Transverse colon (tissue), 4 donors: ENCODE results near the gene PTPN6. TPM values are rescaled to one million over a fixed set of nuclear protein-coding genes. Genes with fewer than 3 reads are reported as not detected.

Source experiments
- DNase-seq: peaks from one replicate; pipeline ENCODE4 v3.0.0-alpha.2; 2019
- H3K27ac ChIP-seq, 4 donors: fragments of 200-600 bp; sonication (generic); 2 replicates each; pipeline ENCODE4 v1.5.1; 2016 to 2018; ENCODE audit warnings: inconsistent platforms in 4 of 4
- H3K27me3 ChIP-seq: fragments of 200-600 bp; sonication (generic); 2 replicates; pipeline ENCODE4 v1.5.1; 2017; ENCODE audit warnings: inconsistent platforms
- H3K36me3 ChIP-seq, 4 donors: fragments of 200-600 bp; sonication (generic); 2 replicates each; pipeline ENCODE4 v1.5.1; 2017 to 2019; ENCODE audit warnings: inconsistent platforms in 4 of 4
- H3K4me1 ChIP-seq, 4 donors: fragments of 200-600 bp; sonication (generic); 2 replicates each; pipeline ENCODE4 v1.5.1; 2017 to 2020; ENCODE audit warnings: inconsistent platforms in 4 of 4
- H3K4me3 ChIP-seq, 4 donors: fragments of 200-600 bp; sonication (generic); 1 replicate in 1 of 4; 2 replicates in 3 of 4; pipeline versions ENCODE4 v1.5.1 to v1.6.1; 2017 to 2019; ENCODE audit warnings: inconsistent platforms in 4 of 4
- H3K9me3 ChIP-seq, 2 donors: fragments of 200-600 bp; sonication (generic); 2 replicates each; pipeline ENCODE4 v1.5.1; 2017 to 2019; ENCODE audit warnings: inconsistent platforms in 2 of 2
- CTCF ChIP-seq, 5 experiments: fragments of 200-600 bp in 3 of 5; fragments of 450-650 bp in 2 of 5; sonication (generic) in 3 of 5; IDR thresholded peaks; 1 replicate in 2 of 5; 2 replicates in 3 of 5; pipeline ENCODE4 v1.5.1; 2016 to 2017; ENCODE audit warnings: antibody characterized with exemption in 5 of 5, inconsistent platforms in 3 of 5, mild to moderate bottlenecking in 2 of 5, moderate library complexity in 1 of 5
- EP300 ChIP-seq: sonication (generic); formaldehyde crosslinking; IDR thresholded peaks from one replicate; pipeline ENCODE4 v1.6.1; 2017; ENCODE audit warnings: antibody characterized with exemption, low read depth
- POLR2A ChIP-seq: fragments of 450-650 bp; IDR thresholded peaks from one replicate; pipeline ENCODE4 v1.6.1; 2016; ENCODE audit warnings: antibody characterized with exemption, mild to moderate bottlenecking, moderate library complexity
- POLR2AphosphoS5 ChIP-seq, 3 donors: sonication (generic); formaldehyde crosslinking; IDR thresholded peaks; one replicate each; pipeline ENCODE4 v1.6.1; 2016; ENCODE audit warnings: antibody characterized with exemption in 3 of 3
- WGBS, 2 donors: methylation state at CpG; one replicate each; pipeline ENCODE4 v1.1.5; 2018; ENCODE audit warnings: low coverage in 1 of 2; 5-methylcytosine and 5-hydroxymethylcytosine counted together
- in situ Hi-C, 4 donors: fragments of 200-750 bp; cut with MboI; loops; one replicate each; pipeline versions ENCODE4 v1.15.0 to v1.15.1; 2017; ENCODE audit warnings: low sequenced_read_pairs in 3 of 4, low pct_ligation_motif_present in 1 of 4, low pct_unique_long_range_greater_than_20kb in 1 of 4
- intact Hi-C: fragments of 100-400 bp; cut with DNase I; formaldehyde crosslinking; loops from one replicate; pipeline ENCODE4 v1.15.1; 2023; ENCODE audit warnings: low total_unique reads
- total RNA-seq, 4 donors: library from RNA; depleted of rRNA; stranded (reverse); fragments of >200 nt; gene quantifications; one replicate each; pipeline ENCODE4 v1.1.0, GENCODE V29; 2016

The PTPN6 gene
- total RNA-seq, 4 donors from 2014 or later = 21.7 to 49.0 (median 36.1) TPM

GRCh38 chr12:6978611-6979011 is 27.5 kb downstream of the PTPN6 start:
- H3K9me3 ChIP-seq = no peaks in the 10 kb centered on the region
- intact Hi-C loops (no loop called here), in situ Hi-C loops (no loop called here)
- H3K4me3 ChIP-seq = no peak overlapping the region
- no peaks in the 10 kb centered on the region for H3K27me3 ChIP-seq
- DNase-seq = no peak
- no peaks in the 10 kb centered on the region for H3K4me1 ChIP-seq
- 67 to 77% methylated on average over 2 to 3 of the region's 3 CpGs for WGBS, 2 donors
- no peak for TF ChIP-seq CTCF (IDR thresholded peaks at IDR 0.05)
- TF ChIP-seq POLR2AphosphoS5 (IDR thresholded peaks at IDR 0.05) = no peak
- no peak for TF ChIP-seq EP300
- no peak overlapping the region for H3K27ac ChIP-seq
- H3K36me3 ChIP-seq = peaks cover 0 to 56% (median 22%) of the 10 kb centered on the region in 4 donors

- Histone ChIP-seq H3K27me3 (no peaks in the 10 kb centered on the region), H3K9me3 (no peaks in the 10 kb centered on the region), H3K4me3 (no peak overlapping the region), H3K36me3 (peaks cover 0 to 56% (median 22%) of the 10 kb centered on the region in 4 donors), H3K27ac (no peak overlapping the region), H3K4me1 (no peaks in the 10 kb centered on the region)
- in situ Hi-C loops = no loop called here
- intact Hi-C loops = no loop called here
- DNase-seq = no peak
- WGBS, 2 donors = 71% methylated on average over 6 of the region's 6 CpGs; no CpG with 5 or more reads in 1 of the 2 donors
- TF ChIP-seq CTCF (IDR thresholded peaks at IDR 0.05) (no peak), EP300 (no peak), POLR2AphosphoS5 (IDR thresholded peaks at IDR 0.05) (no peak), POLR2A (no peak)
These were observed 27.9 kb downstream of the PTPN6 start for GRCh38 chr12:6979021-6979420.

- no peak overlapping the region for H3K27ac ChIP-seq
These were observed 28.3 kb downstream of the PTPN6 start for GRCh38 chr12:6979453-6979852.

GRCh38 chr12:6980075-6980474 is 28.9 kb downstream of the PTPN6 start:
- TF ChIP-seq POLR2AphosphoS5 (IDR thresholded peaks at IDR 0.05) (no peak), EP300 (no peak), CTCF (IDR thresholded peaks at IDR 0.05) (no peak), POLR2A (no peak)
- intact Hi-C loops = no loop called here

More at GRCh38 chr12:6979453-6979852, 28.3 kb downstream of the PTPN6 start:
- no peak for DNase-seq
- WGBS, 2 donors = 74% methylated on average over 3 of the region's 3 CpGs; no CpG with 5 or more reads in 1 of the 2 donors
- no peak overlapping the region for H3K4me3 ChIP-seq
- no peaks in the 10 kb centered on the region for H3K27me3 ChIP-seq
- no peaks in the 10 kb centered on the region for H3K9me3 ChIP-seq
- intact Hi-C loops (no loop called here), in situ Hi-C loops (no loop called here)
- H3K4me1 ChIP-seq = no peaks in the 10 kb centered on the region
- TF ChIP-seq POLR2AphosphoS5 (IDR thresholded peaks at IDR 0.05) (no peak), CTCF (IDR thresholded peaks at IDR 0.05) (no peak), POLR2A (no peak), EP300 (no peak)
- peaks cover 0 to 55% (median 22%) of the 10 kb centered on the region in 4 donors for H3K36me3 ChIP-seq

More at GRCh38 chr12:6980075-6980474, 28.9 kb downstream of the PTPN6 start:
- Histone ChIP-seq H3K27ac (no peak overlapping the region), H3K9me3 (no peaks in the 10 kb centered on the region), H3K4me3 (no peak overlapping the region), H3K4me1 (no peaks in the 10 kb centered on the region), H3K27me3 (no peaks in the 10 kb centered on the region), H3K36me3 (peaks cover 0 to 49% (median 20%) of the 10 kb centered on the region in 4 donors)
- in situ Hi-C loops = no loop called here
- no peak for DNase-seq
- WGBS, 2 donors = 88 to 91% methylated on average over 3 to 4 of the region's 4 CpGs
